GM12872 (cell line): Measurements from ENCODE around the gene CDA.

Experiments
- TF ChIP-seq, protein P1 (sequence below): IDR thresholded peaks from 3 replicates; pipeline ENCODE4 v1.5.1; 2011; ENCODE audit warnings: low read depth, mild to moderate bottlenecking, low read length, moderate library complexity; ENCODE audit not compliant: insufficient read depth

The CDA gene

GRCh38 chr1:20610970-20611369 is 22.1 kb downstream of the CDA start:
- TF ChIP-seq, protein P1, sequence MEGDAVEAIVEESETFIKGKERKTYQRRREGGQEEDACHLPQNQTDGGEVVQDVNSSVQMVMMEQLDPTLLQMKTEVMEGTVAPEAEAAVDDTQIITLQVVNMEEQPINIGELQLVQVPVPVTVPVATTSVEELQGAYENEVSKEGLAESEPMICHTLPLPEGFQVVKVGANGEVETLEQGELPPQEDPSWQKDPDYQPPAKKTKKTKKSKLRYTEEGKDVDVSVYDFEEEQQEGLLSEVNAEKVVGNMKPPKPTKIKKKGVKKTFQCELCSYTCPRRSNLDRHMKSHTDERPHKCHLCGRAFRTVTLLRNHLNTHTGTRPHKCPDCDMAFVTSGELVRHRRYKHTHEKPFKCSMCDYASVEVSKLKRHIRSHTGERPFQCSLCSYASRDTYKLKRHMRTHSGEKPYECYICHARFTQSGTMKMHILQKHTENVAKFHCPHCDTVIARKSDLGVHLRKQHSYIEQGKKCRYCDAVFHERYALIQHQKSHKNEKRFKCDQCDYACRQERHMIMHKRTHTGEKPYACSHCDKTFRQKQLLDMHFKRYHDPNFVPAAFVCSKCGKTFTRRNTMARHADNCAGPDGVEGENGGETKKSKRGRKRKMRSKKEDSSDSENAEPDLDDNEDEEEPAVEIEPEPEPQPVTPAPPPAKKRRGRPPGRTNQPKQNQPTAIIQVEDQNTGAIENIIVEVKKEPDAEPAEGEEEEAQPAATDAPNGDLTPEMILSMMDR, result no peak

DNA sequence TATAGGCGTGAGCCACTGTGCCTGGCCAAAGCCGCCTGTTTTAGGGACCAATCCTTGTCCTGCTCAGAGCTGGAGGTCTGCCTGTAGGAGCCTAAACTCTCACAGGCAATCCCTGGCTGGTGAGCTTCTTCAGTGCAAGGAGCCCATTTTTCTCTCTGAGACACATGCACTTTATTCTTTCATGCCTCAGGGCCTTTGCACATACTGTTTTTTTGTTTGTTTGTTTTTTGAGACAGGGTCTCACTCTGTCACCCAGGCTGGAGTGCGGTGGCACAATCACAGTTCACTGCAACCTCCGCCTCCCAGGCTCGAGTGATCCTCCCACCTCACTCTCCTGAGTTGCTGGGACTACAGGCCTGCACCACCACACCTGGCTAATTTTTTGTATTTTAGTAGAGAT is 22.8 kb downstream of the CDA start:
- TF ChIP-seq, protein P1, result no peak

- TF ChIP-seq, protein P1, result no peak
Measured at GRCh38 chr1:20612221-20612746, 23.4 kb downstream of the CDA start.

DNA sequence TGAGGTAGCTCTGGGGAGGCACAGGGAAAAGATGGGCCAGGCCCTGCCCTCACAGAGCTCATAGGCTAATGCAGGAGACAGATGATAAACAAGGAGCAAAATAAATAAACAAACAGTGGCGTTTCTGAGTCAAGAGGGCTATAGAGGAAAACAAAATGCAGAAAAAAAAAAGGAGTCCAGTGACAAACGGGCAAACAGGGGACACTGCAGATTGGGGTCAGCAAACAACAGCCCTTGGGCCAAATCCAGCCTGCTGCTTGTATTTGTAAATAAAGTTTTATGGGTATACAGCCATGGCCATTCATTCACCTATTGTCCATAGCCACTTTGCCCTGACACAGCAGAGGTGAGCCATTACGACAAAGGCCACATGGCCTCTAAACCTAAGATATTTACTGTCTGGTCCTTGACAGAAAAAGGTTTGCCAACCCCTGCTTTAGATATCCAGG is 25.3 kb downstream of the CDA start:
- TF ChIP-seq, protein P1, result no peak

GRCh38 chr1:20615946-20616846 is 27.3 kb downstream of the CDA start:
- TF ChIP-seq, protein P1, result no peak

GRCh38 chr1:20616847-20617487 is 28.1 kb downstream of the CDA start:
- TF ChIP-seq, protein P1, result no peak

- TF ChIP-seq, protein P1, result no peak
Measured at GRCh38 chr1:20618550-20618949, 29.7 kb downstream of the CDA start.
